HG03108 (cell line): ENCODE data around the gene CUBN.
"Not testable (repeated sequence)": the region's sequence is repeated elsewhere in the genome, so short reads cannot be mapped to it uniquely, and the experiment has no call there.

ENCODE experiments used
- ATAC-seq: cut with Tn5 transposase; IDR thresholded peaks from one replicate; pipeline ENCODE4 v1.9.1; 2021; ENCODE audit warnings: moderate library complexity; ENCODE audit not compliant: unreplicated experiment

The CUBN gene

GRCh38 chr10:17021656-17022465, 107.8 kb downstream of the CUBN start:
- ATAC-seq = no peak

- no peak for ATAC-seq
These were observed 109.9 kb downstream of the CUBN start for GRCh38 chr10:17019696-17020095.

GRCh38 chr10:17013131-17013983, 116.3 kb downstream of the CUBN start:
- not testable (repeated sequence) for ATAC-seq

GRCh38 chr10:17012731-17013130, 116.9 kb downstream of the CUBN start:
- not testable (repeated sequence) for ATAC-seq

- ATAC-seq = no peak
These were observed 119.1 kb downstream of the CUBN start for GRCh38 chr10:17010363-17011145.

- no peak for ATAC-seq
These were observed 120.4 kb downstream of the CUBN start for GRCh38 chr10:17009212-17009700.

- no peak for ATAC-seq
These were observed 122.2 kb downstream of the CUBN start for GRCh38 chr10:17007418-17007770.

- ATAC-seq = no peak
These were observed 122.8 kb downstream of the CUBN start for GRCh38 chr10:17006631-17007417.

- ATAC-seq = no peak
These were observed 123.7 kb downstream of the CUBN start for GRCh38 chr10:17005621-17006566.

- ATAC-seq = no peak
These were observed 124.7 kb downstream of the CUBN start for GRCh38 chr10:17004801-17005380.

- no peak for ATAC-seq
These were observed 125.8 kb downstream of the CUBN start for GRCh38 chr10:17003651-17004286.

- no peak for ATAC-seq
These were observed 126.5 kb downstream of the CUBN start for GRCh38 chr10:17003151-17003550.

- peak; percentile 72 for ATAC-seq
These were observed 127.5 kb downstream of the CUBN start for GRCh38 chr10:17001961-17002749.

GRCh38 chr10:17001297-17001744, 128.3 kb downstream of the CUBN start:
- no peak for ATAC-seq

- no peak for ATAC-seq
These were observed 129.8 kb downstream of the CUBN start for GRCh38 chr10:16999665-17000451.

- no peak for ATAC-seq
These were observed 133.1 kb downstream of the CUBN start for GRCh38 chr10:16996530-16996964.
